ENCODE results near the gene ARHGAP42. TPM values are rescaled to one million over a fixed set of nuclear protein-coding genes. Genes with fewer than 3 reads are reported as not detected.

ARHGAP42 gene
- total RNA-seq, 1 donor from 2014 or later: 20.7 TPM

GRCh38 chr11:100799445-100799844 is 112.4 kb downstream of the ARHGAP42 start:
- DNase-seq (ENCODE audit: low spot score): no peak

DNA sequence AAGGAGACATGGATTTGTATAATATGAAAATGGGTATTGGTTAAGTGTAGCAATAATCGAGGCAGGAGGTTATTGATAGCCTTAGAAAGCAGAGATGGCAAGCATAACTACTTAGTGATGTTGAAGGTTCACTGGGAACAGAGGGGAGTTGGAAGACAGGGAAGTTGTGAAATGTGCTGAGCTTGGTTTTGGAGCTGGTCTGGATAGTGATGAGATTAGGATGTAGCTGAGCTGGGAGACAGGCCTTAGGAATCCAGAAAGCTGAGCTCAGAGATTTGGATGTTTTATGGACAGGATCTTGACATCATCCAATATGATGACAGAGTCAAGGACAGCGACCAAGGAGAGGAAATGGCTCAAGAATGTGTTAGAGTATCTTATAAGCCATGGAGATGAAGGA is 113.1 kb downstream of the ARHGAP42 start:
- DNase-seq (ENCODE audit: low spot score): no peak

DNA sequence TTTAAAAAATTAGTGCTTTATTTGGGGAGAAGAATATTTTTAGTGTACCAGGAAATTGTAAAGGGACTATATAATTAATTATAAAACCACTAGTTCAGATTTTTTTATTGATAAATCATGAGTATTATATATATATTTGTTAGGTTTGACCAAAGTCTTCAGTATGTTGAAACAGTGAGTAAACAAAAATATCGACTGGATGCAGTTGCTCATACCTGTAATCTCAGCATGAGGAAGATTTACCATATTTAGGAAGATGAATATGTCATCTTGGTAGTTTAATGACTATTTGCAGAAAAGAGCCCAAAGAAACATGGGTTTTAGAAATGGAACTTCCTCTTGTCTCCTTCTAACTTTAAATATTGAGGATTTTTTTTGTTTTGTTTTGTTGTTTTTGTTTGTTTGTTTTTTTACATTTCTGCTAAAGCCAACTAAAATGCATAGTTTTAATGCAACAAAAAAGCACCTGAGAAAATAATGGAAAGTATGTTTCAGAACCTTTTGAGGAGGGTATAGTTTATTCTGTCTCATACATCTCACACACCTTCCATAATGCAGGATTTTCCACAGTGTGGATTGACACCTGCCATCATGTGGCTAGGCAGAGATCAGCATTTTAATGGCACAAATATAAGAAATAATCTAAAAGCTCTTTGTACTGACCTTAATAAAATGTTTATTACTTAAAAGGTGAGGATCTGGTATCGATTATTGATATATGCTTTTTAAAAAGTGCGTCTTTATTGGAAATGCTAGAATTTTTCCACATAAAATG is 114.3 kb downstream of the ARHGAP42 start:
- DNase-seq (ENCODE audit: low spot score): no peak

GRCh38 chr11:100805506-100806199 is 118.6 kb downstream of the ARHGAP42 start:
- DNase-seq (ENCODE audit: low spot score): no peak

GRCh38 chr11:100806296-100806695 is 119.2 kb downstream of the ARHGAP42 start:
- DNase-seq (ENCODE audit: low spot score): no peak

DNA sequence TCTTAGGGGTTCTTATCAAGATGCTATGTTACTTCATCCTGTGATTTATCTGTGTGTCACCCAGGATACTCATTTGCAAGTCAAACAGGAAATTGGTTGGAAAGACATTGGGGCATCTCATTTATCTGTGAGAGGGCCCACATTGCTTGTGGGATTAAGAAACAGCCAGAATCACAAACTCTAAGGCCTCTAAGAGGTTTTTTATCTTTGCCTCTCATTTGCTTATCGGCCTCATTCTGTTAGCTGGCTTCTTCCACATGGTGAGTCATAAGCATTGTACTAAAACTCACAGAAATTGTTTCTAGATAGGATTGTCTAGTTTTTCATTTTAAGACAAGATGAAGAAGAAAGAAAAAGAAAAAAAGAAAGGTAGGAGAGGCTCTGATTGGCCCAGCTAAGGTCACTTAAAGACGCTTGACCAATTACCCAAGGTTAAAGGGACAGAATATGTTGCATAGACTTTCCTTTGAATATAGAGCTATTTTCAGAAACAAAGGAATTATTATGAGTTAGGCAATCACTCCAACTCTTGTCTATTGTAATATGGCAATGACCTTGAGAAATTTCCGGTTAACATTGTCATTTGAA is 121.9 kb downstream of the ARHGAP42 start:
- no peak for DNase-seq (ENCODE audit: low spot score)

GRCh38 chr11:100810146-100810545 is 123.1 kb downstream of the ARHGAP42 start:
- DNase-seq (ENCODE audit: low spot score): no peak

- no peak for DNase-seq (ENCODE audit: low spot score)
Observed at GRCh38 chr11:100810666-100811065, 123.6 kb downstream of the ARHGAP42 start.

- DNase-seq (ENCODE audit: low spot score): no peak
Observed at GRCh38 chr11:100812517-100812916, 125.4 kb downstream of the ARHGAP42 start.

DNA sequence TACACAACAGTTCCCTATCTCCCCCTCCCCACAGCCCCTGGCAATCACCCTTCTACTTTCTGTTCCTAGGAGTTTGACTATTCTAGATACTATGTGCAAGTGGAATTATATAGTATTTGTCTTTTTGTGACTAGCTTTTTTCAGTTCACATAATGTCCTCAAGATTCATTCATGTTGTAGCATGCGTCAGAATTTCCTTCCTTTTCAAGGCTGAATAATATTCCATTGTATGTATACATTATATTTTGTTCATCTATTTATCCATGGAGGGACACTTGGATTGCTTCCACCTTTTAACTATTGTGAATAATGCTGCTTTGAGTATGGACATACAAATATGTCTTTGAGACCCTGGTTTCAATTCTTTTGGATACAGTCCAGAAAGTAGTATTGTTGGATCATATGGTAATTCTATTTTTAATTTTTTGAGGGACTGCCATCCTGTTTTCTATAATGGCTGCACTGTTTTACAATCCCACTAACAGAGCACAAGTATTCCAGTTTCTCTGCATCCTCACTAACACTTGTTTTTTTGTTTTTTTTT is 128.8 kb downstream of the ARHGAP42 start:
- no peak for DNase-seq (ENCODE audit: low spot score)

- no peak for DNase-seq (ENCODE audit: low spot score)
Observed at GRCh38 chr11:100816823-100817222, 129.7 kb downstream of the ARHGAP42 start.

GRCh38 chr11:100817620-100818019 is 130.5 kb downstream of the ARHGAP42 start:
- no peak for DNase-seq (ENCODE audit: low spot score)

- no peak for DNase-seq (ENCODE audit: low spot score)
Observed at GRCh38 chr11:100820621-100821020, 133.5 kb downstream of the ARHGAP42 start.

GRCh38 chr11:100821198-100821597 is 134.1 kb downstream of the ARHGAP42 start:
- DNase-seq (ENCODE audit: low spot score): no peak

GRCh38 chr11:100823360-100823759 is 136.3 kb downstream of the ARHGAP42 start:
- no peak for DNase-seq (ENCODE audit: low spot score)

GRCh38 chr11:100824041-100824809 is 137.1 kb downstream of the ARHGAP42 start:
- DNase-seq (ENCODE audit: low spot score): no peak

DNA sequence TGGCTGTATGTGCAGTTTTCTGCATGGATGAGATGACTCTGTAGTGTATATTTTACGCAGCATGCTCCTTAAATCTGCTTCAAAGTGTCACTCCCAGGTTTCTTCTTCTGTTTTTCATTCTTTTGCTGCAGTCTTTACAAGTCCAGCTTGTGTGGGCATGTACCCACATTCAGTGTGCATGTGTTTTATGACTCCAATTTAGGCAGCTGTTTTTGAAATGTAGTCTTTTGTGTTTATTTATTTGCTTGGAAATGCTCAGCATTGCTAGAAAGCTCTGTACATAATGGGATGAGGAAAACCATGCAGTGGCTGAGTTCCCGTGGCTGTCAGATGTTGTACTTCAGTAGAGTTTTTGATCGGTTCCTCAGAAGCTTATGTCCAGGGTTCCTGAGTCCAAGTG is 138.5 kb downstream of the ARHGAP42 start:
- DNase-seq (ENCODE audit: low spot score): no peak

- no peak for DNase-seq (ENCODE audit: low spot score)
Observed at GRCh38 chr11:100827934-100828661, 141.0 kb downstream of the ARHGAP42 start.

GRCh38 chr11:100830274-100830673 is 143.2 kb downstream of the ARHGAP42 start:
- DNase-seq (ENCODE audit: low spot score): no peak

DNA sequence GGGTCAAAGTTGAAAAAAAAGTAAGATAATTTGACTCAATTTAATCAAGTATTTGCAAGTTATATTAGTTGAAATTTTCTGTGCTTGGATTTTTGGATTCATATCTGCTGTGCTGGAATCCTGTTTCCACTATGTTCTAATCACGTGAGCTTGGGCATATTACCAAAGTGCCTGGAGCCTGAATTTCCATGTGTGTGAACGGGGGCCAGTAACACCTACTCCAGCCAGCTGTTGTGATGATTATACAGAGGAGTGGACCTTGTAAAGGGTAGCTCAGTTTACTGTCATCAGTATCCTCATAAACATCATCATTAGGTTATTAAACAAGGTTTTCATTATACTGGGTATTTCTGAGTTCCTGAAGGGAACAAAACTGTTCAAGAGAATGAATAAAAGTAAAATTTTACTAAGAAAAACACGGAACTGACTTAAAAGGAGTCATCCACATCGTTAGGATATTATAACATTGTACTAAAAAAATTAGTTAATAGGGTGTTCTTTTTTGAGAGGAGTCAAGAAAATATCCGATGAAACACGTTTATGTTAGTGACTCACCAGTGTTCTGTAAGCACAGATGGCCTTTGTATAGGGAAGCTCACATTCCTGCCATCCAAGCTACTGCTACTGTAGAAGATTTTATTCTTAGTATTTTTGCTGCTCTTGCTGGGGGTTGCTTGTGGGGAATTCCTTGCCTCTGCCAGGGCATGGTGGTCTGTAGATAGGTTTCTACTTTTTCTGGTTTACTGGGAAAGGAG is 144.1 kb downstream of the ARHGAP42 start:
- no peak for DNase-seq (ENCODE audit: low spot score)

Measured in mesenteric fat pad (tissue), 1 donor.